Stimulated activated CD4-positive, alpha-beta T cell treated with anti-CD3 and anti-CD28 coated beads, Interleukin-15, amount 100 ng/mL, for 24 hours (primary cell): Measurements from ENCODE around the gene AMPD1.

Experiments used
- DNase-seq: peaks from one replicate; pipeline ENCODE4 v3.0.0-alpha.2; 2020

Gene AMPD1

DNA sequence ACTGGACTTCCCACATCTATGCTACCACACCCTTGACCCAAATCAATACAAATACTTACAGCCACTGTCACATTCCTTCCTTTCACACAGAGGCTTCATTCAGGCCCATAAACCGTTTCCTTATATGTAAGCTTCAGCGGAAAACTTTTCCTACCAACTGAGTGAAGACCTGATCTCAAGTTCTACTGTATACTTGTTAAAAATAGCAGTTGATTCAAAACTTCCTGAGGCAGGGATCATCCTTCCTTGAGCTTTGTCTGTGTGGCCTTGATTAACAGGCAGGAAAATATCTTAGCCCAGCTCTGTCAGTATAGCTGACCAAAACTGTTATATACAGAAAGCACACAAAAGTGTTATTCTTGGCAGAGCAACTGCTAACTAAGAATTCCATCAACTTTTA is 68.2 kb downstream of the AMPD1 start:
- DNase-seq: no peak

DNA sequence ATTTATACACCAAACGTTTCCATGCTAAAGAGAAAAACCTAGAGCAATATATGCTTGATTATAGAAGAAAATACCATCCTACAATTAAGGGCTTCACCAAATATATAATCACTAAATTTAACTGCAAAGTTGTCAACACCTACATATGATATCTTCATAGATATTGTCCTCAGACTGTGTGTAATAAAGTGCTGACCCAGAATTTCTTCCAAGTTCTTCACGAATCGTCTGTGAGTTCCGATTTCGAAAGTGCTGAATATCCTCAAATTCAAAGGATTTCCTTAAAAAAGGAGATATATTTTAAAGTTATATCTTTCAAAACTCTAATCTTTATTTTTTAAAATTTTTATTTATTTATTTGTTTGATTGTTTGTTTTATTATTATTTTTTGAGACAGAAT is 72.0 kb downstream of the AMPD1 start:
- DNase-seq: no peak
